GM19023 (cell line): Measurements from ENCODE around the gene HDGFL2.
"Not testable (repeated sequence)": the region's sequence is repeated elsewhere in the genome, so short reads cannot be mapped to it uniquely, and the experiment has no call there.

ENCODE experiments used
- ATAC-seq: cut with Tn5 transposase; IDR thresholded peaks from one replicate; pipeline ENCODE4 v1.9.1; 2021; ENCODE audit warnings: mild to moderate bottlenecking, moderate library complexity; ENCODE audit not compliant: unreplicated experiment

Gene HDGFL2

DNA sequence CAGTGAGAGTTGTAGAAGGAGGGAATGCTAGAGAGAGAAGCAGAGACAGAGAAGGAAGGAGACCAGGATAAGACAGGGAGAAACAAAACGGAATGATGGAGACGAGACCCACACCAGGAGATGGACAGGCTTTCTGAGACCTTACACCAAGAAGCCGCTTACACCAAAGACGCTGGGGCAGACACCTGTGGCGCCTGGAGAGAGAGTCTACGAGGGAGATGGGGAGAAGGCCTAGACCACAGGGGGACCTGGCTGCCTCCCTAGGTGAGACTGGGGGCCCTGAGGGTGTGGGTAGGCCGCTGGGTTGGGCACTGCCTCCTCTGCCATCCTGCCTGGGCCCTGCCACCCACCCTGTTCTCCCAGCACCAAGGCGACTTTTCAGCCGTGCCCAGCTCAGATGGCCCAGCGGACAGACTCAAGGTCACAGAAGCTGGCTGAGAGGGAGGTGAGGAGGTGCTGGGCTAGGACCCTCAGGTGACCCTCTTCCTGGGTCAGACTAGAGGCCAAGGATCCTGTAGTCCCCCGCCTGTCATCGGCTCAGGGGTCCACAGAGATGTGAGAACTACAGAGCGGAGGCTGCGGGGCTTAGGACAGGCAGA lies 57.9 kb downstream of the HDGFL2 start:
- no peak for ATAC-seq

- ATAC-seq: no peak
Measured at GRCh38 chr19:4531562-4532165, 59.6 kb downstream of the HDGFL2 start.

DNA sequence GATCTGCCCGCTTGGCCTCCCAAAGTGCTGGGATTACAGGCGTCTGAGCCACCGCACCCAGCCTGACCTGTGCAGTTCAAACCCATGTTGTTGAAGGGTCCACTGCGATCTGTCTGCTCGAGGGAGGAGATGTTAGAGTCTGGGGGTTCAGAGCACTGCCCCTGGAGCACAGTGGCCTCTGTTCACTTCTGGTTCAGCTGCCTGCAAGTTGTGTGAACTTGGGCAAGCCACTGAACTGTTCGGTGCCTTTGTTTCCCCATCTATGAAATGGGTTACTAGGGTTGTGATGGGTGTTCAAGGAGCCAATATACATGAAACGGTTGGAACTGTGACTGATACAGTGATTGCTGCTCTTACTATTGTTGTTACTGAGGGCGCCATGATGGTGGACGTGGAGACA lies 61.2 kb downstream of the HDGFL2 start:
- ATAC-seq: no peak

GRCh38 chr19:4533835-4534424 lies 61.8 kb downstream of the HDGFL2 start:
- ATAC-seq: no peak

DNA sequence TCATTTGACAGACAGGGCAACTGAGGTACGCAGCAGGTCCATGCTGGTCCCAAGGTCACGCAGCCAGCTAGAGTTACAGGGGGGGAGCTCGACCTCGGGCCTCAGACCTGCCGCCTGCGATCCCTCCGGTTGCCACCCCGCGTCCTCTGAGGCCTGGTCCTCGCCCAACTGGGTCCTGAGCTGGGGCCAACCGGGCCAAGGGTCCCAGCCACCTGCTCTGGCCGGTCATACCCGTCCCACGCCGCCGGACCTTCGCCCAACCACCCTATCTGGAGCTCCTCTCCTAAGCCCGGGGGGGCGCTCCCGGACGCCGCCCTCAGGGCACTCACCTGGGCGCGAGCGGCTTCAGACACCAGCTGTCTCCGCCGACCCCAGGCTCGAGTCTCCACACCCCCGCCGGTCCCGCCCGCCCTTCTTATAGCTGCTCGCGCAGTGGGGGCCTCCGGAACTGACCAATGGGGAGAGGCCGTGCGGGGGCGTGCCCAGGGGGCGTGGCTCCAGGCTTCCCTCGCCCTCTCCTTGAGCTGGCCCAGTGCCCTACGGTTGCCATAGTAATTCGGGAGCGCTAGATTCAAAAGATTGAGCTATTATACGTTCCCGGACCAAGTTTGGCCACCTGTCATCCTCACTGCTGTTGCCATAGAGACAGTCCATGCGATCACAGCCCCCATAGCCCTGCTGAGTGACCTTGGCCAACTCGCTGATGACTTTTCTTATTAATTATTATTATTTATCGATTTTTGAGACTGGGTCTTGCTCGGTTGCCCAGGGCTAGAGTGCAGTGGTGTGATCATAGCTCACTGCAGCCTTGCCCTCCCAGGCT lies 63.0 kb downstream of the HDGFL2 start, which contains the start of gene PLIN5:
Gene PLIN5, minus strand, starts transcription at position 389 of the 823 bp plus-strand sequence. CDS start 1,150 bp downstream, outside the sequence.
- ATAC-seq: no peak

GRCh38 chr19:4536798-4537197 lies 64.7 kb downstream of the HDGFL2 start:
- ATAC-seq: no peak

DNA sequence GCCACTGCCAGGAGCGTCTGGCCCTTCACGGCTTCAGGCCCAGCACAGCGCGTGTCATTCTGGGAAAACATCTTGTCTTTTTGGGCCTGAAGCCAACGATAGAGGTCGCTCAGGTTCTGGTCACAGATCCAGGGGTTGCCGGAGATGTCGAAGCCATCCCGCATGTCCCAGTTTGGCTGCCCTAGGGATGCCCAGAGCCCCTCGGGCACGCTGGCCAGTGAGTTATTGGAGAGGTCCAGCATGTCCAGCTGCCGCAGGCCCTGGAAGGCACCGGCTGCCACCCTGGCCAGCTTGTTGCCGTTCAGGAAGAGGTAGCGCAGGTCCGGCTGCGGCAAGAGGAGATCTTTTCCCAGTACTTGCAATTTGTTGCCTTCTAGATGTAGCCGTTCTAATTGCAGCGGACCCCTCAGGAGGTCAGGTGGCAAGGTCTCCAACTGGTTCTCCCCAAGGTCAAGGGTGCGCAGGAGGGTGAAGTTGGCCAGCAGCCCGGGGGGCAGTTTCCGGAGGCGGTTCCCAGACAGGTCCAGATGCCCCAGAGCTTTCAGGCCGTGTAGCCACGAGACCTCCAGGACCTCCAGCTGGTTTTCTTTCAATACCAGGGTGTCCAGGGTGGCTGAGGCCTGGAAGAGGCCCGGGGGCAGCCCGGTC lies 66.0 kb downstream of the HDGFL2 start:
- no peak for ATAC-seq

GRCh38 chr19:4538601-4538954 lies 66.5 kb downstream of the HDGFL2 start:
- no peak for ATAC-seq

DNA sequence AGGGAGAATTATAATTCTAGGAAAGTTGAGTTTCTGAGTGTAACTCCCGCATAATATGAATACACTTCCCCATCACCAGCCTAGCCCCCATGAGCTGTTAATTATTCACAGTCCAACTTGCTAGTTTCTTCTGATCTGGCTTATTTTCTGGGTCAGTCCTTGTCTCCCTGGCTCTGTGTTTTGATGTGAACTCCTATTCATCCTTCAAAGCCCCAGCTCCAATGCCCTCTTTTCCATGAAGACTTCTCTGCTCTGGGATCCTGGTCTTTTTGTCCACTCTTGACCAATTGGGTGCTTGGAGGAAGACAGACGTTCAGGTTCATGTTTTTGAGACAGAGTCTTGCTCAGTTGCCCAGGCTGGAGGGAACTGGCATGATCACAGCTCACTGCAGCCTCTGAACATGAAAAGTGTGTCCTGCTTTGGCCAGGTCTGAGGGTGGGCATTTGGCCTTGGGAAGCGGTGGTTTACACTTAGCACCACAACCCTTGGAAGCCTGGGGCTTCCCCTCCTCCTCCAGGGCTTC lies 67.1 kb downstream of the HDGFL2 start:
- ATAC-seq: no peak

- no peak for ATAC-seq
Measured at GRCh38 chr19:4539693-4540581, 67.8 kb downstream of the HDGFL2 start, which contains the start of gene LRG1. Gene LRG1, minus strand, starts transcription at chr19:4540036. Its CDS starts 23 bp downstream, at chr19:4540013.

- no peak for ATAC-seq
Measured at GRCh38 chr19:4541114-4541805, 69.2 kb downstream of the HDGFL2 start.

DNA sequence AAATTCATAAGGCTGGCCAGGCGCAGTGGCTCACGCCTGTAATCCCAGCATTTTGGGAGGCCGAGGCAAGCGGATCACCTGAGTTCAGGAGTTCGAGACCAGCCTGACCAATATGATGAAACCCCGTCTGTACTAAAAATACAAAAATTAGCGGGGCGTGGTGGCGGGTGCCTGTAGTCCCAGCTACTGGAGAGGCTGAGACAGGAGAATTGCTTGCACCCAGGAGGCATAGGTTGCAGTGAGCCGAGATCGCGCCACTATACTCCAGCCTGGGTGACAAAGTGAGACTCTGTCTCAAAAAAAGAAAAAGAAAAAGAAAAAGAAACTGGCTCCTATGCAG lies 69.7 kb downstream of the HDGFL2 start:
- ATAC-seq: not testable (repeated sequence)

DNA sequence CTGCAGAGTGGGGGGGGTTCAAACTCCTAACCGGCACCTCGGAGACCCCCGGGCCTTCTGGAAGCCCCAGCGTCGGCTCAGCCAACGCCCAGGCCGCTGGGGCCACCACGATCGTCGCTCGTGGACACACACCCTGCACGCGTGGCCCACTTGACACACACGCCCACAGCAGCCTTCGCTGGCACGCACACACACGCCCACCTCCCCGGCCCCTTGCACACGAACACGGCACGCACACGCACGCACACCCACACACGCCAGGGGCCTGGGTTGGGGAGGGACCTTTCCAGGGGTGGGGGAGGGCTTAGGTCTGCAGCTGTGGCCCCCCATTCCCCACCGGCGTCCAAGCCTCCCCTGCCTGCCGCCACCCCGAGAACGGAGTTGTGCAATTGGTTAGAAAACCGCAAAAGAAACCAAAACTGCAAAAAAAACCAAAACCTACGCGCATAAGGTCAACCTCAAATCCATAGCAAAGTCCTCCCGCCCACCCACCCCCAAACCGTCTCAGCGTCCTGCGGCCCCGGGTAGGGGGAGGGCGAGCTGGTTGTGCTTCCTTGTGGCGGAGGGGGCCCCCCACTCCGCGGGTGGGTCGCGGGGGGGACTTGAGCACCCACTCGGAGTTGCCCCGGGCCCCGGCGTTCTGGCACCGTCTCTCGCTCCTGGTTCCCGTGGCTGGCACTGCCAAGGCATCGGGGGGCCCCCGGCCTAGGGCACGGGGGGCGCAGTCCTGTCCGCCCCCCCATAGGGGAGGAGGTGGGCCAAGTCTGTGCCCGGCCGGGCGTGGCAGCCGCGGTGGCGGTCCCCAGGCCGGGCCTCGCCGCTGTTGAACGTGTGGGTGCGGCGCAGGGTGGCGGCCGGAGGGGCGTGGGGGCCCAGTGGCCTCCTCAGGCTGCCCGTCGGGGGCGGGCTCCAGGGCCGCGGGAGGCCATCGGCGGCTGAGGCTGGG lies 71.1 kb downstream of the HDGFL2 start:
- ATAC-seq: no peak

- no peak for ATAC-seq
Measured at GRCh38 chr19:4543842-4544647, 71.9 kb downstream of the HDGFL2 start.

- no peak for ATAC-seq
Measured at GRCh38 chr19:4547303-4548237, 75.5 kb downstream of the HDGFL2 start.

- no peak for ATAC-seq
Measured at GRCh38 chr19:4548238-4548584, 76.1 kb downstream of the HDGFL2 start.
